OCI-LY1 (cell line): Measurements from ENCODE around the gene TMEM59.
"Not testable (repeated sequence)": the region's sequence is repeated elsewhere in the genome, so short reads cannot be mapped to it uniquely, and the experiment has no call there.

ENCODE experiments used
- H2AFZ ChIP-seq: fragments of 200-600 bp; sonication (generic), shearing (Covaris generic); 2 replicates; pipeline ENCODE4 v1.6.0; 2014; ENCODE audit warnings: antibody characterized with exemption, mild to moderate bottlenecking, low read length
- H3F3A ChIP-seq: fragments of 200-600 bp; sonication (generic), shearing (Covaris generic); 2 replicates; pipeline ENCODE4 v1.6.0; 2014; ENCODE audit warnings: mild to moderate bottlenecking, antibody characterized with exemption, low read length, moderate library complexity; ENCODE audit not compliant: insufficient read depth
- H3K27ac ChIP-seq: fragments of 200-600 bp; sonication (generic); 2 replicates; pipeline ENCODE4 v1.5.1; 2014; ENCODE audit warnings: low read length, mixed run types, mild to moderate bottlenecking, low read depth; ENCODE audit not compliant: poor library complexity, severe bottlenecking
- H3K27me3 ChIP-seq: fragments of 200-600 bp; sonication (generic); 2 replicates; pipeline ENCODE4 v1.6.0; 2014; ENCODE audit warnings: antibody characterized with exemption, mild to moderate bottlenecking, low read length, moderate library complexity; ENCODE audit not compliant: insufficient read depth
- H3K36me3 ChIP-seq: fragments of 200-600 bp; sonication (generic); 2 replicates; pipeline ENCODE4 v1.6.1; 2014; ENCODE audit warnings: mild to moderate bottlenecking, antibody characterized with exemption, low read length, moderate library complexity, mixed read lengths; ENCODE audit not compliant: insufficient read depth
- H3K4me1 ChIP-seq: fragments of 200-600 bp; sonication (generic); 2 replicates; pipeline ENCODE4 v1.5.1; 2014; ENCODE audit warnings: mild to moderate bottlenecking, low read length, moderate library complexity; ENCODE audit not compliant: insufficient read depth, severe bottlenecking
- H3K4me2 ChIP-seq: fragments of 200-600 bp; sonication (generic), shearing (Covaris generic); 2 replicates; pipeline ENCODE4 v1.6.1; 2014; ENCODE audit warnings: low read length
- H3K4me3 ChIP-seq: fragments of 200-600 bp; sonication (generic); 2 replicates; pipeline ENCODE4 v1.5.1; 2014; ENCODE audit warnings: low read length, low read depth, mild to moderate bottlenecking, mixed read lengths; ENCODE audit not compliant: poor library complexity, severe bottlenecking
- H3K79me2 ChIP-seq: fragments of 200-600 bp; shearing (Covaris generic); 2 replicates; pipeline ENCODE4 v1.6.1; 2016; ENCODE audit warnings: mixed run types, low read length, mixed read lengths; ENCODE audit not compliant: insufficient read depth
- H3K9ac ChIP-seq: fragments of 200-600 bp; sonication (generic), shearing (Covaris generic); 2 replicates; pipeline ENCODE4 v1.6.1; 2014; ENCODE audit warnings: mild to moderate bottlenecking, low read length, mixed read lengths
- H3K9me2 ChIP-seq: fragments of 200-600 bp; sonication (generic), shearing (Covaris generic); 2 replicates; pipeline ENCODE4 v1.6.1; 2014; ENCODE audit warnings: low read depth, mild to moderate bottlenecking, low read length, mixed read lengths
- H3K9me3 ChIP-seq: fragments of 200-600 bp; shearing (Covaris generic); 2 replicates; pipeline ENCODE4 v1.6.1; 2014; ENCODE audit warnings: low read length, mixed read lengths
- H4K20me1 ChIP-seq: fragments of 200-600 bp; sonication (generic), shearing (Covaris generic); 2 replicates; pipeline ENCODE4 v1.6.0; 2016; ENCODE audit warnings: mild to moderate bottlenecking, low read length; ENCODE audit not compliant: insufficient read depth
- EZH2 ChIP-seq: fragments of 200-600 bp; sonication (generic), shearing (Covaris generic); IDR thresholded peaks from 2 replicates; pipeline ENCODE4 v1.8.0; 2017; ENCODE audit warnings: borderline replicate concordance, mixed run types, mild to moderate bottlenecking, antibody characterized with exemption, low read length, moderate library complexity, mixed read lengths
- TF ChIP-seq, protein P1 (sequence below): fragments of 200-600 bp; sonication (generic), shearing (Covaris generic); IDR thresholded peaks from 2 replicates; pipeline ENCODE4 v1.5.1; 2017; ENCODE audit warnings: mild to moderate bottlenecking, antibody characterized with exemption, low read length, moderate library complexity, mixed read lengths

The TMEM59 gene

GRCh38 chr1:54006508-54006907 is 46.5 kb downstream of the TMEM59 start:
- Histone ChIP-seq H3F3A (no peaks in the 10 kb centered on the region), H3K79me2 (no peaks in the 10 kb centered on the region), H3K27me3 (peaks cover 12% of the 10 kb centered on the region; the same call in 1 of the 2 replicates), H3K27ac (no peak overlapping the region), H3K9ac (no peak overlapping the region), H3K4me2 (no peak overlapping the region), H3K4me1 (no peaks in the 10 kb centered on the region), H3K36me3 (no peaks in the 10 kb centered on the region), H3K4me3 (no peak overlapping the region), H3K9me3 (no peaks in the 10 kb centered on the region), H2AFZ (no peak overlapping the region), H3K9me2 (no peaks in the 10 kb centered on the region), H4K20me1 (no peaks in the 10 kb centered on the region)
- TF ChIP-seq EZH2 = no peak
- TF ChIP-seq, protein P1, sequence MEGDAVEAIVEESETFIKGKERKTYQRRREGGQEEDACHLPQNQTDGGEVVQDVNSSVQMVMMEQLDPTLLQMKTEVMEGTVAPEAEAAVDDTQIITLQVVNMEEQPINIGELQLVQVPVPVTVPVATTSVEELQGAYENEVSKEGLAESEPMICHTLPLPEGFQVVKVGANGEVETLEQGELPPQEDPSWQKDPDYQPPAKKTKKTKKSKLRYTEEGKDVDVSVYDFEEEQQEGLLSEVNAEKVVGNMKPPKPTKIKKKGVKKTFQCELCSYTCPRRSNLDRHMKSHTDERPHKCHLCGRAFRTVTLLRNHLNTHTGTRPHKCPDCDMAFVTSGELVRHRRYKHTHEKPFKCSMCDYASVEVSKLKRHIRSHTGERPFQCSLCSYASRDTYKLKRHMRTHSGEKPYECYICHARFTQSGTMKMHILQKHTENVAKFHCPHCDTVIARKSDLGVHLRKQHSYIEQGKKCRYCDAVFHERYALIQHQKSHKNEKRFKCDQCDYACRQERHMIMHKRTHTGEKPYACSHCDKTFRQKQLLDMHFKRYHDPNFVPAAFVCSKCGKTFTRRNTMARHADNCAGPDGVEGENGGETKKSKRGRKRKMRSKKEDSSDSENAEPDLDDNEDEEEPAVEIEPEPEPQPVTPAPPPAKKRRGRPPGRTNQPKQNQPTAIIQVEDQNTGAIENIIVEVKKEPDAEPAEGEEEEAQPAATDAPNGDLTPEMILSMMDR = no peak

DNA sequence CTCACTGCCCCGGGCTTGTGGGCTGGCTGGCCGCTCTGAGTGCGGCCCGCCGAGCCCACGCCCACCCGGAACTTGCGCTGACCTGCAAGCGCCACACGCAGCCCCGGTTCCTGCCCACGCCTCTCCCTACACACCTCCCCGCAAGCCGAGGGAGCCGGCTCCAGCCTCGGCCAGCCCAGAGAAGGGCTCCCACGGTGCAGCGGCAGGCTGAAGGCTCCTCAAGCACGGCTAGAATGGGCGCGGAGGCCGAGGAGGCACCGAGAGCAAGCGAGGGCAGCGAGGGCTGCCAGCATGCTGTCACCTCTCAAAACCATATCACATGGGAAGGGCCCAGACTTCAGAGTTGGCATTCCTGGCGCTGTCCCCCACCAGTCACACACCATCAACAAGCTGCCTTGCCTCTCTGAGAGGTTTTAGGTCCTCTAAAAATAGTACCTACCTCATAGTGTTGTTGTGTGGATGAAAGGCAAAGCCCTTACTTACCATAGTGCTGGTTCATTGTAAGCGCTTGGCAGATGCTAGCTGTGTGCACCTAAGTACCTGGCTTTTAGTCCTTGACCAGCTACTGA is 48.4 kb downstream of the TMEM59 start:
- Histone ChIP-seq H3K9me2 (no peaks in the 10 kb centered on the region), H3F3A (no peaks in the 10 kb centered on the region), H2AFZ (no peak overlapping the region), H3K9me3 (no peaks in the 10 kb centered on the region), H4K20me1 (no peaks in the 10 kb centered on the region), H3K27me3 (peaks cover 8% of the 10 kb centered on the region; the same call in 1 of the 2 replicates), H3K27ac (no peak overlapping the region), H3K4me1 (no peaks in the 10 kb centered on the region), H3K4me3 (no peak overlapping the region), H3K4me2 (no peak overlapping the region), H3K79me2 (no peaks in the 10 kb centered on the region), H3K36me3 (no peaks in the 10 kb centered on the region), H3K9ac (no peak overlapping the region)
- TF ChIP-seq EZH2 = no peak
- TF ChIP-seq, protein P1 = no peak

DNA sequence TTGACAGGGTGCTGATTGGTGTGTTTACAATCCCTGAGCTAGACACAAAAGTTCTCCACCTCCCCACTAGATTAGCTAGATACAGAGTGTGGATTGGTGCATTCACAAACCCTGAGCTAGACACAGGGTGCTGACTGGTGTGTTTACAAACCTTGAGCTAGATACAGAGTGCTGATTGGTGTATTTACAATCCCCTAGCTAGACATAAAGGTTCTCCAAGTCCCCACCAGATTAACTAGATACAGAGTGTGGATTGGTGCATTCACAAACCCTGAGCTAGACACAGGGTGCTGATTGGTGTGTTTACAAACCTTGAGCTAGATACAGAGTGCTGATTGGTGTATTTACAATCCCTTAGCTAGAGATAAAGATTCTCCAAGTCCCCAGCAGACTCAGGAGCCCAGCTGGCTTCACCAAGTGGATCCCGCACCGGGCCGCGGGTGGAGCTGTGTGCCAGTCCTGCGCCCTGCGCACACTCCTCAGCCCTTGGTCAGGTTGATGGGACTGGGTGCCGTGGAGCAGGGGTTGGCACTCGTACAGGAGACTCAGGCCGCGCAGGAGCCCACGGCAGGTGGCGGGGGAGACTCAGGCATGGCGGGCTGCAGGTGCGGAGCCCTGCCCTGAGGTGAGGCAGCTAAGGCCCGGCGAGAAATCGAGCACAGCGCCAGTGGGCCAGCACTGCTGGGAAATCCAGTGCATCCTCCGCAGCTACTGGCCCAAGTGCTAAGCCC is 49.1 kb downstream of the TMEM59 start:
- H3K27me3 ChIP-seq, H3K9ac ChIP-seq, H3K36me3 ChIP-seq, H3K4me2 ChIP-seq, H3K9me2 ChIP-seq, H3K27ac ChIP-seq, H2AFZ ChIP-seq, H3K9me3 ChIP-seq, H3K79me2 ChIP-seq, H3K4me3 ChIP-seq, H4K20me1 ChIP-seq, H3K4me1 ChIP-seq, H3F3A ChIP-seq: not testable (repeated sequence)

- Histone ChIP-seq H3K36me3 (no peaks in the 10 kb centered on the region), H3K4me3 (no peak overlapping the region), H3K9ac (no peak overlapping the region), H2AFZ (no peak overlapping the region), H3K9me2 (no peaks in the 10 kb centered on the region), H3K27me3 (peaks cover 8% of the 10 kb centered on the region; the same call in 1 of the 2 replicates), H3K4me1 (no peaks in the 10 kb centered on the region), H3K4me2 (no peak overlapping the region), H3F3A (no peaks in the 10 kb centered on the region), H3K79me2 (no peaks in the 10 kb centered on the region), H3K27ac (no peak overlapping the region), H4K20me1 (no peaks in the 10 kb centered on the region), H3K9me3 (no peaks in the 10 kb centered on the region)
- TF ChIP-seq EZH2 = no peak
- TF ChIP-seq, protein P1 = no peak
These were observed 49.8 kb downstream of the TMEM59 start for GRCh38 chr1:54003249-54003646.
